Spleen (tissue), 7 donors: ENCODE measurements around the gene NAA15.

Experiments
- POLR2A ChIP-seq, 3 donors: fragments of 450-650 bp; IDR thresholded peaks; one replicate each; pipeline ENCODE4 v1.5.1; 2017; ENCODE audit warnings: antibody characterized with exemption in 3 of 3, mild to moderate bottlenecking in 1 of 3
- POLR2AphosphoS5 ChIP-seq, 3 donors: sonication (generic); formaldehyde crosslinking; IDR thresholded peaks; one replicate each; pipeline ENCODE4 v1.5.1; 2017; ENCODE audit warnings: antibody characterized with exemption in 3 of 3
- TF ChIP-seq, protein P1 (sequence below), 11 experiments: fragments of 200-600 bp in 7 of 11; fragments of 450-650 bp in 4 of 11; sonication (generic) in 4 of 11; IDR thresholded peaks in 8 of 11; conservative IDR thresholded peaks in 3 of 11; 1 replicate in 7 of 11; 2 replicates in 4 of 11; pipeline versions ENCODE4 v1.4.0 to v1.8.0; 2016 to 2021; ENCODE audit warnings: antibody characterized with exemption in 11 of 11, inconsistent platforms in 4 of 11, mild to moderate bottlenecking in 1 of 11
- donor health status: DM: no; HTN: no; CAD: no; lungs with moderate emphysema.
- donor health status: DM: no; HTN: no; CAD: no.
- donor health status: DM: no; HTN: no; CAD: no.

DNA sequence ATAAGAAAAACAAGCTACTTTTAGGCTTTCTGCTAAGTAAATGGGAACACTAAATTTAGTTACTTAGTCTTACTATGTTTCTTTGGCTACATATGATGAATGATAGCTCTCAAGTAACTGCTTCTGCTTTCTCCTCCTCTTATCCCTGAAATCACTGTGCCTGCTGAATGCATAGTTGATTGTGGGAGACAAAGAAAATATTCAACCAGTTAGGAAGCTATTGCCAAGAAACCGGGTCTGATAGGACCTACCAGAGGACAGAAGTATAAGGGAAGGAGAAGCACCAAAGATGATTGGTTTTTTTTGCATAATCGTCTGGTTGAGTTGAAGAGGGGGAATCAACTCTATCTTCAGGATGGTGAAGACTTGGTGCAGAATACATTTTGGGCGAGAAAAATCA is 29.0 kb downstream of the NAA15 start:
- TF ChIP-seq POLR2A (IDR thresholded peaks at IDR 0.05) = no peak
- TF ChIP-seq, protein P1, sequence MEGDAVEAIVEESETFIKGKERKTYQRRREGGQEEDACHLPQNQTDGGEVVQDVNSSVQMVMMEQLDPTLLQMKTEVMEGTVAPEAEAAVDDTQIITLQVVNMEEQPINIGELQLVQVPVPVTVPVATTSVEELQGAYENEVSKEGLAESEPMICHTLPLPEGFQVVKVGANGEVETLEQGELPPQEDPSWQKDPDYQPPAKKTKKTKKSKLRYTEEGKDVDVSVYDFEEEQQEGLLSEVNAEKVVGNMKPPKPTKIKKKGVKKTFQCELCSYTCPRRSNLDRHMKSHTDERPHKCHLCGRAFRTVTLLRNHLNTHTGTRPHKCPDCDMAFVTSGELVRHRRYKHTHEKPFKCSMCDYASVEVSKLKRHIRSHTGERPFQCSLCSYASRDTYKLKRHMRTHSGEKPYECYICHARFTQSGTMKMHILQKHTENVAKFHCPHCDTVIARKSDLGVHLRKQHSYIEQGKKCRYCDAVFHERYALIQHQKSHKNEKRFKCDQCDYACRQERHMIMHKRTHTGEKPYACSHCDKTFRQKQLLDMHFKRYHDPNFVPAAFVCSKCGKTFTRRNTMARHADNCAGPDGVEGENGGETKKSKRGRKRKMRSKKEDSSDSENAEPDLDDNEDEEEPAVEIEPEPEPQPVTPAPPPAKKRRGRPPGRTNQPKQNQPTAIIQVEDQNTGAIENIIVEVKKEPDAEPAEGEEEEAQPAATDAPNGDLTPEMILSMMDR (IDR thresholded peaks at IDR 0.05 in 8 of 11, conservative IDR thresholded peaks at IDR 0.05 in 3 of 11) = no peak
- TF ChIP-seq POLR2AphosphoS5 (IDR thresholded peaks at IDR 0.05) = no peak
